ENCODE results near the gene VSIG8.
"Not testable (repeated sequence)": the region's sequence is repeated elsewhere in the genome, so short reads cannot be mapped to it uniquely, and the experiment has no call there.

The VSIG8 gene

DNA sequence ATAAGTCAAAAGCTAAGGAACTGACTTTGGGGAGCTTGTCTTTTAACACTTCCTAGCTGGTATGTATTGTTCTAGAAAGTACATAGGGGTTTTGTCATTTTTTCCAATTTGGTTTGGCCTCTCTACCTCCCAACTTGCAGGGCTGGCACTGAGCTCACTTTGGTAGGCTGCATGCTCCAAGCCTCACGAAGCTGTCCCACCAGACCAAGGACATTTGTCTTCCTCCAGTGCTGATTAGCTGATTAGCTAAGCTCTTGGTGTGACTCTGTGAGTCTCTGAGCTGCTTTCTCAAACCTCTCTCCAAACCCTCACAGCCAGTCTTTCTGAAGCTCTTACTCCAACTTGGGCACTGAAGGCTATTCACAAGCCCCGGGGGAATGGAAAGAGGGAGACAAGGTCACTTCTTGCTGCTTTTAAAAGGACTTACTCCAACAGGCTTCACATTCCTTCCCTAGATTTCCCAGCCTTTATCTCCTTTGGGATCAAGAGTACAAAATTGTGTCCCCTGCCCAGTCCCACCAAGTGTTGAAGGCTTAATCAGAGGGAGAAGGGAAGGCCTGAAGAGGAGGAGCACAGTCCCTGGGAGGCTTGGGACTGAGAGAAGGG is 38.4 kb upstream of the VSIG8 start:
- TF ChIP-seq, protein P1, sequence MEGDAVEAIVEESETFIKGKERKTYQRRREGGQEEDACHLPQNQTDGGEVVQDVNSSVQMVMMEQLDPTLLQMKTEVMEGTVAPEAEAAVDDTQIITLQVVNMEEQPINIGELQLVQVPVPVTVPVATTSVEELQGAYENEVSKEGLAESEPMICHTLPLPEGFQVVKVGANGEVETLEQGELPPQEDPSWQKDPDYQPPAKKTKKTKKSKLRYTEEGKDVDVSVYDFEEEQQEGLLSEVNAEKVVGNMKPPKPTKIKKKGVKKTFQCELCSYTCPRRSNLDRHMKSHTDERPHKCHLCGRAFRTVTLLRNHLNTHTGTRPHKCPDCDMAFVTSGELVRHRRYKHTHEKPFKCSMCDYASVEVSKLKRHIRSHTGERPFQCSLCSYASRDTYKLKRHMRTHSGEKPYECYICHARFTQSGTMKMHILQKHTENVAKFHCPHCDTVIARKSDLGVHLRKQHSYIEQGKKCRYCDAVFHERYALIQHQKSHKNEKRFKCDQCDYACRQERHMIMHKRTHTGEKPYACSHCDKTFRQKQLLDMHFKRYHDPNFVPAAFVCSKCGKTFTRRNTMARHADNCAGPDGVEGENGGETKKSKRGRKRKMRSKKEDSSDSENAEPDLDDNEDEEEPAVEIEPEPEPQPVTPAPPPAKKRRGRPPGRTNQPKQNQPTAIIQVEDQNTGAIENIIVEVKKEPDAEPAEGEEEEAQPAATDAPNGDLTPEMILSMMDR (IDR thresholded peaks at IDR 0.05; ENCODE audit: control insufficient read depth, insufficient read depth, low read depth, low read length, missing control alignments) = no peak
- DNase-seq (ENCODE audit: low read depth) = no peak
- H3K4me3 ChIP-seq (ENCODE audit: control insufficient read depth, low read depth, low read length) = no peak overlapping the region

DNA sequence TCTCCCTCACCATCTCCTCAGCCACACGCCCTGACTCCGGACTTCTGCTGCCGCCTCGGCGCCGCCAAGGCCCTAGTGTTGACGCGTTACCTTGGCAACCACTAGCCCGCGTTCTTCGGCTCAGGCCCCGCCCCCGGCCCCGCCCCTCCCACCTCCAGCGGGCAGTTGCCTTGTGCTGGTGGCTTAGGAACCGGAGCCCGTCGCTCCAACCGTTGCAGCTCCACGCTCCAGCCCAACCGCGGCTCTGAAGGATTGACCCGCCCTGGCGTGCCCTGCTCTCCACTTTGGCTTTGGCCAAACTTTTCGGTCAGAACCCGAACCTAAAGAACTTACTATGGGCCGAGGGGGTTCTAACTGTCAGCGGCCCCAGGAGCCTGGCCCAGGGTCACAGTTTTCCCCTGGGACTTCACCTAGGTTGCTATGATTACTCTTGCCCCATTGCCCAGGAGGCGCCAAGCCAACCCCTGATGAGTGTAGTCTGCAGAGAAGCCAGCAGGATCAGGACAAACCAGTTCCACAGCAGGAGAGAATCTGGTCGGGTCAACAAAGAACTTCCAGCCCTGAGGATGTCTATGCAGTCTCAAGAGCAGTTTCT is 37.7 kb upstream of the VSIG8 start, which contains the start of gene CFAP45:
CFAP45 (minus strand) TSS at position 80 of the 595 bp plus-strand sequence; CDS start at position 13, 67 bp downstream.
- TF ChIP-seq, protein P1 (IDR thresholded peaks at IDR 0.05; ENCODE audit: control insufficient read depth, insufficient read depth, low read depth, low read length, missing control alignments) = no peak
- no peak for DNase-seq (ENCODE audit: low read depth)
- no peak within 1 kb of the TSS for H3K4me3 ChIP-seq (ENCODE audit: control insufficient read depth, low read depth, low read length)

DNA sequence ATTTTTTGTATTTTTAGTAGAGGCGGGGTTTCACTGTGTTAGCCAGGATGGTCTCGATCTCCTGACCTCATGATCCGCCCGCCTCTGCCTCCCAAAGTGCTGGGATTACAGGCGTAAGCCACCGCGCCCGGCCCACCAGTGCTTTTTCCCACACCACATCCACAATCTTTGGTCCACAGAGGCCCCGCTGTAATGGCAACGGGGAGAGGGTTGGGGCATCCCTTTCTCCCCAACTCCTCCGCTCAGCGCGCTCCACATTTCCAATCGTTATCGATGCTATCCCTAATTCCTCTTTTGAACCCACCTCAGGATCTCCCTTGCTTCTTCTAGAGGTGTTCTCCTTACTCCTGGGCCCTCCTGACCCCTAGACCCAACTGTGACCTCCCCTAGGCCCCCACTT is 37.2 kb upstream of the VSIG8 start:
- DNase-seq (ENCODE audit: low read depth); H3K4me3 ChIP-seq (ENCODE audit: control insufficient read depth, low read depth, low read length): not testable (repeated sequence)

DNA sequence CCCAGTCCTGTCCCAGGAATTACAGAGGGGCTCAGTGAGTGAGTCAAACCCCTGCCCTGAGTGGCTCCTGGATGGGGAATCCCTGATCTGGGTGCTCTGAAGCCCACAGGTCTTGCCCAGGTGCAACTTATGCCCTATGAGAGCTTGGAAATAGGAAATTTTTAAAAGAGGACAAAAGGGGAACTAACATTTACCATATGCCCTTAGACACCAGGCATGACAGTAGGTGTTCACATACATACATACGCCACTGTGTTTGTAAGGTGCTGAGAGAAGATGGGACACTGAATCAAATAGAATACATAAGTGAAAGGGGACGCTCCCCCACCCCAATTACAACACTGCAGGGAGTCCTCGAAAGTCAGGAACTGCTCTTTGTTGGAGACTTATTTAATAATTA is 36.1 kb upstream of the VSIG8 start:
- TF ChIP-seq, protein P1 (IDR thresholded peaks at IDR 0.05; ENCODE audit: control insufficient read depth, insufficient read depth, low read depth, low read length, missing control alignments) = no peak
- H3K4me3 ChIP-seq (ENCODE audit: control insufficient read depth, low read depth, low read length) = no peak overlapping the region
- no peak for DNase-seq (ENCODE audit: low read depth)

DNA sequence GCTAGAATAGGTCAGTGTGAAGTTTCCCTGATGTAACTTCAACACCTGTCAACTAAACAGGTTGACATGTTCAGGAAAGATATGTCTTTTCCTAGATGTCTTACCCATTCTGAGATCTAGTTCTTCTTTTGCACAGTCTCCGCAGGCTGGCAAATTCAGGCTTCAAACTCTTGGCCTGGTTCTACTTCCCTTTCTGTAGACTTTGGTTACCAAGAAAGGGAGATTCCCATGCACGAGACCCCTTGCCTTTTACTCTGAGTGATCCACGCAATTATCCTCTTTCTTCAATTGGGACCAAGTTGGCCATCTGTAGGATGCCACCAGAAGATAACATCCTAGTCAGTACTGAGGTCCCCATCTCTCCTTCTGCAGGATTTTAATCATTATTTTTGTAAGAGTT is 35.5 kb upstream of the VSIG8 start:
- H3K4me3 ChIP-seq (ENCODE audit: control insufficient read depth, low read depth, low read length) = no peak overlapping the region
- TF ChIP-seq, protein P1 (IDR thresholded peaks at IDR 0.05; ENCODE audit: control insufficient read depth, insufficient read depth, low read depth, low read length, missing control alignments) = no peak
- no peak for DNase-seq (ENCODE audit: low read depth)

DNA sequence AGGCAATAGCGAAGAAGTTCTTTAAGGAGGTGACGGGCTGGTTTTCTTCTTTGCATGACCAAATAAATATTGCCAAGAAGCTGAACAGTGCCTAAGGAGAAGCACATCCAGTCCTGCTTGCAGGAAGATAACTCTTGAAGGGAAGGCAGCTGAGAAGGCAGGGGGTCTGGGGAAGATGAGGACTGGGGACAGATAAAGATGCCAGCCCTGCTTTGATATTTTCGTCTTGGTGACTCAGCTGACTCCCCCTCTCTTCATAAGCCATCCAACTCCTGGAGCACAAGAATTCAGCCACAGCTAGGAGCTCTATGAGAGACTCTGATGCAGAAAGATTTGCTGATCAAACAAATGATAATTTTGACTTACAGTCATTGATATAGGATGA is 34.1 kb upstream of the VSIG8 start:
- no peak for DNase-seq (ENCODE audit: low read depth)
- no peak overlapping the region for H3K4me3 ChIP-seq (ENCODE audit: control insufficient read depth, low read depth, low read length)
- TF ChIP-seq, protein P1 (IDR thresholded peaks at IDR 0.05; ENCODE audit: control insufficient read depth, insufficient read depth, low read depth, low read length, missing control alignments) = no peak

DNA sequence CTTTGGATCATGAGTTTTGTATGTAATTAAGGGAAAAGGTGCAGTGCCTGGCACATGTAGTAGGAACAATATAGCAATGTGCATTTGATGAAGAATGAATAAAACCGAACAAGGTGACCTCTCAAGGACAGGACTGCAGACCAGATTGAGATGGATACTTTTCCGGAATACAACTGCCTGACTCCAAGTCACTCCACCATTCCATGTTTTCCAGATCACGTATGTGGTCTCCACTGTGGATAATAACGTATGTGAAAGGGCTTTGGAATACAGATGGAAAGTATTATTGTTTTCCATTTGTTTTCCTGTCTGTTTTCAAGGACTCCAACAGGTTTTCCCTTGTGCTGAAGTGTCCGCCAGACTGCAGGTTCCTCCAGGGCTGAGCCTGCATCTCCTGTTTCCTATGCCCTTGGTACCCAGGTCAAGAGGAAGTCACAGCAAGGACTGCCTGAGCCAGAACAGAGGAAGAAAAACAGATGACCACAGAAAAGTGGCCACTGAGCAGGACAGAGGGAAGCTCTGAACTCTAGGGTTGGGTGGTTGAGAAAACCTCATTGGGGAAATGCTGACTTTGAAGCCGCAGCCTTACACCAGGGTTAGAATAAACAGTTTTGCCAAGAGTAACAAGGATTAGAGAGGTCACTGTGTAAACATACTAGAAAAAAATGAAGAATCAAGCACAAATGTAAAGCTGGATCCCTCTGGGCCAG is 33.5 kb upstream of the VSIG8 start:
- TF ChIP-seq, protein P1 (IDR thresholded peaks at IDR 0.05; ENCODE audit: control insufficient read depth, insufficient read depth, low read depth, low read length, missing control alignments) = no peak
- DNase-seq (ENCODE audit: low read depth) = no peak
- no peak overlapping the region for H3K4me3 ChIP-seq (ENCODE audit: control insufficient read depth, low read depth, low read length)

Data from AG09309 (cell line).